Trophoblast cell (in vitro differentiated cells and primary cell): ENCODE data around the gene CRB2.

ENCODE experiments used
- DNase-seq, 2 donors: peaks; one replicate each; pipeline ENCODE4 v3.0.0-alpha.2; 2016
- H2AFZ ChIP-seq: 2 replicates; pipeline ENCODE4 v1.6.1; 2013; ENCODE audit warnings: low read length, moderate library complexity, mild to moderate bottlenecking; ENCODE audit not compliant: insufficient read depth, poor library complexity
- H2AK5ac ChIP-seq: 2 replicates; pipeline ENCODE4 v1.6.1; 2013; ENCODE audit warnings: mild to moderate bottlenecking, low read length
- H2BK120ac ChIP-seq: 2 replicates; pipeline ENCODE4 v1.6.1; 2013; ENCODE audit warnings: low read length, mild to moderate bottlenecking, moderate library complexity; ENCODE audit not compliant: insufficient read depth, poor library complexity
- H2BK12ac ChIP-seq: 2 replicates; pipeline ENCODE4 v1.6.1; 2013; ENCODE audit warnings: mild to moderate bottlenecking, low read length, moderate library complexity
- H2BK5ac ChIP-seq: 2 replicates; pipeline ENCODE4 v1.6.1; 2013; ENCODE audit warnings: low read length, low read depth, moderate library complexity, mild to moderate bottlenecking; ENCODE audit not compliant: poor library complexity
- H3K14ac ChIP-seq: 2 replicates; pipeline ENCODE4 v1.6.1; 2013; ENCODE audit warnings: mild to moderate bottlenecking, low read length
- H3K18ac ChIP-seq: 2 replicates; pipeline ENCODE4 v1.6.1; 2013; ENCODE audit warnings: mild to moderate bottlenecking, low read length
- H3K23ac ChIP-seq: 2 replicates; pipeline ENCODE4 v1.6.1; 2013; ENCODE audit warnings: low read length
- H3K27ac ChIP-seq: 2 replicates; pipeline ENCODE4 v1.5.1; 2013; ENCODE audit warnings: low read depth, mild to moderate bottlenecking, inconsistent platforms, low read length, moderate library complexity
- H3K27me3 ChIP-seq: 2 replicates; pipeline ENCODE4 v1.6.1; 2013; ENCODE audit warnings: inconsistent platforms, mild to moderate bottlenecking, low read length, moderate library complexity; ENCODE audit not compliant: insufficient read depth
- H3K36me3 ChIP-seq, 2 experiments: 1 replicate in 1 of 2; 2 replicates in 1 of 2; pipeline ENCODE4 v1.6.1; 2013; ENCODE audit warnings: low read length in 2 of 2, mild to moderate bottlenecking in 2 of 2, moderate library complexity in 1 of 2; ENCODE audit not compliant: insufficient read depth in 2 of 2, control insufficient read depth in 1 of 2
- H3K4ac ChIP-seq: 2 replicates; pipeline ENCODE4 v1.6.1; 2013; ENCODE audit warnings: low read depth, mild to moderate bottlenecking, low read length, moderate library complexity
- H3K4me1 ChIP-seq, 2 experiments: 1 replicate in 1 of 2; 2 replicates in 1 of 2; pipeline ENCODE4 v1.6.1; 2013; ENCODE audit warnings: low read length in 2 of 2, mild to moderate bottlenecking in 2 of 2, moderate library complexity in 1 of 2; ENCODE audit not compliant: insufficient read depth in 2 of 2, control insufficient read depth in 1 of 2
- H3K4me2 ChIP-seq: 2 replicates; pipeline ENCODE4 v1.6.1; 2013; ENCODE audit warnings: inconsistent platforms, mild to moderate bottlenecking, low read length, moderate library complexity
- H3K4me3 ChIP-seq: 2 replicates; pipeline ENCODE4 v1.5.1; 2013; ENCODE audit warnings: mild to moderate bottlenecking, low read depth, low read length, inconsistent platforms
- H3K79me1 ChIP-seq: one replicate; pipeline ENCODE4 v1.6.1; 2013; ENCODE audit warnings: low read length
- H3K79me2 ChIP-seq: 2 replicates; pipeline ENCODE4 v1.6.1; 2013; ENCODE audit warnings: low read length, mild to moderate bottlenecking; ENCODE audit not compliant: control insufficient read depth, insufficient read depth, poor library complexity
- H3K9ac ChIP-seq: 2 replicates; pipeline ENCODE4 v1.6.1; 2013; ENCODE audit warnings: mild to moderate bottlenecking, low read length
- H3K9me3 ChIP-seq: 2 replicates; pipeline ENCODE4 v1.6.1; 2013; ENCODE audit warnings: low read depth, mild to moderate bottlenecking, control low read depth, inconsistent platforms, low read length; ENCODE audit not compliant: insufficient read depth
- H4K12ac ChIP-seq: 2 replicates; pipeline ENCODE4 v1.6.1; 2013; ENCODE audit warnings: low read depth, mild to moderate bottlenecking, low read length, moderate library complexity
- H4K8ac ChIP-seq: 2 replicates; pipeline ENCODE4 v1.6.1; 2013; ENCODE audit warnings: low read depth, mild to moderate bottlenecking, low read length, moderate library complexity
- H4K91ac ChIP-seq: one replicate; pipeline ENCODE4 v1.6.1; 2013; ENCODE audit warnings: low read depth, mild to moderate bottlenecking, low read length, moderate library complexity
- WGBS: extraction: QIAGEN DNeasy Blood & Tissue Kit; methylation state at CpG from one replicate; pipeline ENCODE4 v1.1.7; 2013; ENCODE audit warnings: missing lambda C conversion rate; ENCODE audit not compliant: insufficient read length, insufficient coverage; ENCODE audit errors: extremely low coverage; 5-methylcytosine and 5-hydroxymethylcytosine counted together

Gene CRB2

GRCh38 chr9:123406691-123407216, 50.8 kb downstream of the CRB2 start:
- no peak overlapping the region for H2BK5ac ChIP-seq
- no peak overlapping the region for H2AK5ac ChIP-seq
- H3K4me3 ChIP-seq: no peak overlapping the region
- H3K4ac ChIP-seq: no peak overlapping the region
- no peak overlapping the region for H2AFZ ChIP-seq
- no peaks in the 10 kb centered on the region for H3K27me3 ChIP-seq
- no peak overlapping the region for H3K9ac ChIP-seq
- no peak for DNase-seq
- no peak overlapping the region for H3K23ac ChIP-seq
- H3K27ac ChIP-seq: no peak overlapping the region
- no peak overlapping the region for H2BK120ac ChIP-seq
- WGBS: no CpG with 5 or more reads among the region's 13 CpGs
- no peak overlapping the region for H4K91ac ChIP-seq
- H4K8ac ChIP-seq: no peak overlapping the region
- H4K12ac ChIP-seq: no peak overlapping the region
- H3K14ac ChIP-seq: no peak overlapping the region
- no peak overlapping the region for H2BK12ac ChIP-seq
- H3K9me3 ChIP-seq: no peaks in the 10 kb centered on the region
- no peak overlapping the region for H3K18ac ChIP-seq
- no peaks in the 10 kb centered on the region for H3K79me2 ChIP-seq
- peaks cover 0 to 4% of the 10 kb centered on the region in 2 experiments for H3K4me1 ChIP-seq
- H3K4me2 ChIP-seq: no peak overlapping the region
- H3K79me1 ChIP-seq: no peaks in the 10 kb centered on the region
- no peaks in the 10 kb centered on the region for H3K36me3 ChIP-seq

- no peak overlapping the region for H3K14ac ChIP-seq
- no CpG with 5 or more reads among the region's 20 CpGs for WGBS
- H2BK120ac ChIP-seq: no peak overlapping the region
- H4K91ac ChIP-seq: no peak overlapping the region
- H2AK5ac ChIP-seq: no peak overlapping the region
- no peak overlapping the region for H4K8ac ChIP-seq
- no peak overlapping the region for H3K4me2 ChIP-seq
- peaks cover 0 to 4% of the 10 kb centered on the region in 2 experiments for H3K4me1 ChIP-seq
- no peak for DNase-seq
- H3K9me3 ChIP-seq: no peaks in the 10 kb centered on the region
- no peaks in the 10 kb centered on the region for H3K27me3 ChIP-seq
- no peak overlapping the region for H3K9ac ChIP-seq
- no peak overlapping the region for H2AFZ ChIP-seq
- no peak overlapping the region for H2BK5ac ChIP-seq
- H3K23ac ChIP-seq: no peak overlapping the region
- no peak overlapping the region for H4K12ac ChIP-seq
- H3K4ac ChIP-seq: no peak overlapping the region
- H3K27ac ChIP-seq: no peak overlapping the region
- H3K36me3 ChIP-seq: no peaks in the 10 kb centered on the region
- no peaks in the 10 kb centered on the region for H3K79me1 ChIP-seq
- no peak overlapping the region for H3K4me3 ChIP-seq
- no peaks in the 10 kb centered on the region for H3K79me2 ChIP-seq
- no peak overlapping the region for H2BK12ac ChIP-seq
- H3K18ac ChIP-seq: no peak overlapping the region
Measured at GRCh38 chr9:123407217-123407851, 51.3 kb downstream of the CRB2 start.

- H3K27ac ChIP-seq: no peak overlapping the region
- no peak overlapping the region for H3K9ac ChIP-seq
- no peaks in the 10 kb centered on the region for H3K27me3 ChIP-seq
- H3K9me3 ChIP-seq: no peaks in the 10 kb centered on the region
- no peak overlapping the region for H2BK120ac ChIP-seq
- H3K79me1 ChIP-seq: no peaks in the 10 kb centered on the region
- no peak overlapping the region for H3K4me2 ChIP-seq
- H2BK5ac ChIP-seq: no peak overlapping the region
- no peak overlapping the region for H2BK12ac ChIP-seq
- H3K14ac ChIP-seq: no peak overlapping the region
- H4K91ac ChIP-seq: no peak overlapping the region
- no peak overlapping the region for H3K23ac ChIP-seq
- H3K18ac ChIP-seq: no peak overlapping the region
- H2AK5ac ChIP-seq: no peak overlapping the region
- no peak overlapping the region for H4K8ac ChIP-seq
- H3K4ac ChIP-seq: no peak overlapping the region
- no peak overlapping the region for H3K4me3 ChIP-seq
- H3K79me2 ChIP-seq: no peaks in the 10 kb centered on the region
- WGBS: no CpG with 5 or more reads among the region's 10 CpGs
- no peaks in the 10 kb centered on the region for H3K36me3 ChIP-seq
- H4K12ac ChIP-seq: no peak overlapping the region
- DNase-seq: peak in 1 of 2 donors; percentile 68
- no peak overlapping the region for H2AFZ ChIP-seq
- H3K4me1 ChIP-seq: peaks cover 0 to 4% of the 10 kb centered on the region in 2 experiments
Measured at GRCh38 chr9:123408313-123409262, 52.6 kb downstream of the CRB2 start.

- no peaks in the 10 kb centered on the region for H3K9me3 ChIP-seq
- no peaks in the 10 kb centered on the region for H3K79me2 ChIP-seq
- no peak overlapping the region for H4K91ac ChIP-seq
- H2BK12ac ChIP-seq: no peak overlapping the region
- H3K79me1 ChIP-seq: no peaks in the 10 kb centered on the region
- no peak overlapping the region for H3K9ac ChIP-seq
- H3K23ac ChIP-seq: no peak overlapping the region
- no peak overlapping the region for H3K4ac ChIP-seq
- H4K12ac ChIP-seq: no peak overlapping the region
- H4K8ac ChIP-seq: no peak overlapping the region
- H3K27me3 ChIP-seq: no peaks in the 10 kb centered on the region
- no peaks in the 10 kb centered on the region for H3K36me3 ChIP-seq
- no peak overlapping the region for H3K27ac ChIP-seq
- H2AFZ ChIP-seq: no peak overlapping the region
- no peak overlapping the region for H3K18ac ChIP-seq
- no peak for DNase-seq
- no peak overlapping the region for H2BK120ac ChIP-seq
- peaks cover 0 to 4% of the 10 kb centered on the region in 2 experiments for H3K4me1 ChIP-seq
- H2AK5ac ChIP-seq: no peak overlapping the region
- WGBS: no CpG with 5 or more reads among the region's 12 CpGs
- no peak overlapping the region for H3K4me2 ChIP-seq
- no peak overlapping the region for H2BK5ac ChIP-seq
- H3K14ac ChIP-seq: no peak overlapping the region
- no peak overlapping the region for H3K4me3 ChIP-seq
Measured at GRCh38 chr9:123410281-123410910, 54.4 kb downstream of the CRB2 start.
